ENCODE results near the gene NRXN3. TPM values are rescaled to one million over a fixed set of nuclear protein-coding genes. Genes with fewer than 3 reads are reported as not detected.

The NRXN3 gene
- total RNA-seq, 1 experiment from 2014 or later, result not detected

- TF ChIP-seq ZNF274 (IDR thresholded peaks at IDR 0.05; ENCODE audit: low read depth, low read length), result no peak
- no peak for TF ChIP-seq RAD21 (IDR thresholded peaks at IDR 0.05; ENCODE audit: low read depth)
- TF ChIP-seq SP1 (IDR thresholded peaks at IDR 0.05; ENCODE audit: low read depth), result no peak
- TF ChIP-seq SIN3A (IDR thresholded peaks at IDR 0.05; ENCODE audit: low read depth), result no peak
Observed at GRCh38 chr14:79496701-79497100, 1326.5 kb downstream of the NRXN3 start (continued).

- H3K36me3 ChIP-seq (ENCODE audit: control insufficient read depth in 1 of 2, insufficient read depth in 2 of 2, low read length in 2 of 2), result no peaks in the 10 kb centered on the region
- ChIA-PET RAD21 (ENCODE audit: low non-redundant PET in 1 of 2, low total read pairs in 2 of 2, uncharacterized antibody in 2 of 2, unreplicated experiment in 2 of 2) (no interaction called here), CTCF (no interaction called here), POLR2A (no interaction called here)
- H3K4me1 ChIP-seq (ENCODE audit: control insufficient read depth in 1 of 2, insufficient read depth in 2 of 2, low read length in 2 of 2), result no peaks in the 10 kb centered on the region
- no peaks in the 10 kb centered on the region for H3K9me2 ChIP-seq (ENCODE audit: insufficient read depth)
- intact Hi-C loops (cut with micrococcal nuclease), result no loop called here
- no peaks in the 10 kb centered on the region for H4K20me1 ChIP-seq (ENCODE audit: insufficient read depth)
- H3K4me3 ChIP-seq (replicated peaks in 1 of 2; ENCODE audit: low read depth in 1 of 2, low read length in 2 of 2), result no peak overlapping the region
- H3K9me3 ChIP-seq (ENCODE audit: control insufficient read depth in 1 of 2, insufficient read depth in 1 of 2, low read depth in 1 of 2, low read length in 2 of 2), result no peaks in the 10 kb centered on the region; a peak in 2 of 4 replicates
- BruUV-seq (replicated peaks), result no TSS peak
- H2AFZ ChIP-seq (ENCODE audit: low read depth, low read length, poor library complexity, severe bottlenecking), result no peak overlapping the region
- no peak overlapping the region for H3K9ac ChIP-seq (ENCODE audit: low read length)
- no peak for ATAC-seq
- no peak for DNase-seq (ENCODE audit: low read depth, low spot score)
- H3K79me2 ChIP-seq (ENCODE audit: insufficient read depth, low read length), result no peaks in the 10 kb centered on the region
- H3K4me2 ChIP-seq (ENCODE audit: low read length), result no peak overlapping the region
- no peak overlapping the region for H3K27ac ChIP-seq (ENCODE audit: low read depth, low read length)
- H3K27me3 ChIP-seq (ENCODE audit: insufficient read depth, low read length), result no peaks in the 10 kb centered on the region
- TF ChIP-seq EGR1 (IDR thresholded peaks at IDR 0.05; ENCODE audit: low read depth) (no peak), CTCF (IDR thresholded peaks at IDR 0.05 in 2 of 3, conservative IDR thresholded peaks at IDR 0.05 in 1 of 3; ENCODE audit: borderline replicate concordance in 1 of 3, insufficient read depth in 1 of 3, low read depth in 2 of 3, low read length in 2 of 3) (no peak), EZH2phosphoT487 (IDR thresholded peaks at IDR 0.05; ENCODE audit: borderline replicate concordance) (no peak), SP1 (IDR thresholded peaks at IDR 0.05; ENCODE audit: low read depth) (no peak), ELF1 (IDR thresholded peaks at IDR 0.05; ENCODE audit: borderline replicate concordance, low read depth) (no peak)
Observed at GRCh38 chr14:79500489-79500888, 1330.3 kb downstream of the NRXN3 start.

All from HCT116 (cell line).